GM12878 (cell line): ENCODE data around the gene CAPN7. TPM values are rescaled to one million over a fixed set of nuclear protein-coding genes. Genes with fewer than 3 reads are reported as not detected.

Experiments
- ATAC-seq: fragments of 200-7000 bp; cut with Tn5 transposase; 3 replicates; pipeline ENCODE4 v1.9.1; 2020; ENCODE audit warnings: mild to moderate bottlenecking, moderate library complexity
- BruUV-seq: library from RNA; stranded (reverse); fragments of 400-500 nt; replicated peaks from 2 replicates; lab custom pipeline; 2021; lab: Mats Ljungman, UMichigan
- CTCF ChIA-PET: fragments of 300-600 bp; sonication (Branson Sonifier 250); formaldehyde crosslinking; extraction: SDS; loops from one replicate; lab custom pipeline; 2021; ENCODE audit warnings: inconsistent platforms; lab: Yijun Ruan, JAX
- POLR2A ChIA-PET: fragments of 350-600 bp; formaldehyde crosslinking; extraction: SDS; loops from one replicate; lab custom pipeline; 2021; ENCODE audit warnings: inconsistent platforms; lab: Charles Lee
- RAD21 ChIA-PET: fragments of 300-600 bp; sonication (Branson Sonifier 250); formaldehyde crosslinking; loops from one replicate; lab custom pipeline; 2023; ENCODE audit warnings: antibody characterized with exemption; ENCODE audit not compliant: unreplicated experiment; lab: Charles Lee
- SMC1A ChIA-PET: fragments of 300-600 bp; sonication (Branson Sonifier 250); formaldehyde crosslinking; loops from one replicate; lab custom pipeline; 2023; ENCODE audit not compliant: unreplicated experiment, uncharacterized antibody; lab: Charles Lee
- DNase-seq: peaks from one replicate; pipeline ENCODE4 v3.0.0-alpha.2; 2011; ENCODE audit warnings: low read depth, low spot score
- FAIRE-seq: peaks from 3 replicates; lab custom pipeline; 2011; peaks lifted over from hg19 to GRCh38; lab: Jason Lieb, UNC
- H2AFZ ChIP-seq: 2 replicates; pipeline ENCODE4 v1.6.0; 2011; ENCODE audit warnings: low read depth, low read length, control low read depth; ENCODE audit not compliant: control insufficient read depth
- H3K27ac ChIP-seq: 2 replicates; pipeline ENCODE4 v1.5.1; 2011; ENCODE audit warnings: control low read depth; ENCODE audit not compliant: control insufficient read depth, insufficient read depth
- H3K27me3 ChIP-seq, 2 experiments: replicated peaks in 1 of 2; 2 replicates each; pipeline versions ENCODE4 v1.6.0 to v1.6.1; 2011; ENCODE audit warnings: low read length in 1 of 2; ENCODE audit not compliant: control insufficient read depth in 2 of 2, insufficient read depth in 2 of 2
- H3K36me3 ChIP-seq, 2 experiments: 2 replicates each; pipeline ENCODE4 v1.5.1; 2011; ENCODE audit warnings: low read length in 1 of 2; ENCODE audit not compliant: control insufficient read depth in 2 of 2, insufficient read depth in 2 of 2
- H3K4me1 ChIP-seq: 2 replicates; pipeline ENCODE4 v1.6.1; 2011; ENCODE audit warnings: mild to moderate bottlenecking, low read length, moderate library complexity, mixed read lengths; ENCODE audit not compliant: control insufficient read depth, insufficient read depth
- H3K4me2 ChIP-seq: 2 replicates; pipeline ENCODE4 v1.6.0; 2011; ENCODE audit warnings: control low read depth; ENCODE audit not compliant: control insufficient read depth, insufficient read depth
- H3K4me3 ChIP-seq: fragments of 200-600 bp; sonication (generic); 2 replicates; pipeline ENCODE4 v1.5.1; 2016
- H3K79me2 ChIP-seq: 2 replicates; pipeline ENCODE4 v1.6.0; 2011; ENCODE audit warnings: low read length; ENCODE audit not compliant: control insufficient read depth, insufficient read depth
- H3K9ac ChIP-seq: 2 replicates; pipeline ENCODE4 v1.8.0; 2011; ENCODE audit warnings: low read length, control low read depth, mixed read lengths; ENCODE audit not compliant: control insufficient read depth, insufficient read depth
- H3K9me3 ChIP-seq: replicated peaks from 3 replicates; pipeline ENCODE4 v1.5.1; 2011; ENCODE audit warnings: mild to moderate bottlenecking, low read length; ENCODE audit not compliant: control insufficient read depth, insufficient read depth
- H4K20me1 ChIP-seq: 2 replicates; pipeline ENCODE4 v1.6.0; 2011; ENCODE audit not compliant: control insufficient read depth, insufficient read depth
- HDAC6 ChIP-seq: fragments of 200-600 bp; sonication (generic); IDR thresholded peaks from one replicate; pipeline ENCODE4 v1.8.0; 2017; ENCODE audit warnings: antibody characterized with exemption; ENCODE audit not compliant: unreplicated experiment
- IRF3 ChIP-seq: fragments of 450-650 bp; IDR thresholded peaks from 2 replicates; pipeline ENCODE4 v1.6.1; 2014; ENCODE audit warnings: mild to moderate bottlenecking
- NR2C1 ChIP-seq: fragments of 450-650 bp; IDR thresholded peaks from 2 replicates; pipeline ENCODE4 v1.6.1; 2017; ENCODE audit warnings: antibody characterized with exemption, mild to moderate bottlenecking, moderate library complexity
- RB1 ChIP-seq: fragments of 450-650 bp; formaldehyde crosslinking; IDR thresholded peaks from 2 replicates; pipeline ENCODE4 v1.6.1; 2017; ENCODE audit warnings: mild to moderate bottlenecking, borderline replicate concordance
- SMARCA5 ChIP-seq: fragments of 450-650 bp; IDR thresholded peaks from 2 replicates; pipeline ENCODE4 v1.6.1; 2017; ENCODE audit warnings: mild to moderate bottlenecking
- SUZ12 ChIP-seq: fragments of 200-600 bp; sonication (generic); IDR thresholded peaks from one replicate; pipeline ENCODE4 v1.6.1; 2018; ENCODE audit warnings: antibody characterized with exemption, mild to moderate bottlenecking; ENCODE audit not compliant: unreplicated experiment
- TAF1 ChIP-seq: IDR thresholded peaks from 2 replicates; pipeline ENCODE4 v1.6.1; 2011; ENCODE audit warnings: mild to moderate bottlenecking, low read depth, low read length, borderline replicate concordance
- ZNF622 ChIP-seq: fragments of 450-650 bp; IDR thresholded peaks from 2 replicates; pipeline ENCODE4 v1.6.1; 2017; ENCODE audit warnings: mild to moderate bottlenecking, inconsistent platforms
- ZZZ3 ChIP-seq: IDR thresholded peaks from 2 replicates; pipeline ENCODE4 v1.6.1; 2011; ENCODE audit warnings: low read depth; ENCODE audit not compliant: control insufficient read depth, insufficient read length
- WGBS: methylation state at CpG from one replicate; pipeline ENCODE4 v1.1.6; 2016; ENCODE audit warnings: low lambda C conversion rate; ENCODE audit not compliant: insufficient replicate concordance, insufficient coverage; ENCODE audit errors: missing lambda C conversion rate; 5-methylcytosine and 5-hydroxymethylcytosine counted together
- in situ Hi-C: fragments of 300-500 bp; cut with MboI; formaldehyde crosslinking; loops from 9 replicates; pipeline ENCODE4 v1.14.3; 2018; ENCODE audit warnings: mixed read lengths
- intact Hi-C: fragments of 100-400 bp; cut with micrococcal nuclease; formaldehyde crosslinking; loops from one replicate; pipeline ENCODE4 v1.14.2; 2022; ENCODE audit not compliant: unreplicated experiment
- polyA plus RNA-seq, 11 experiments: library from polyadenylated mRNA; depleted of rRNA in 4 of 11; unstranded in 6 of 11; stranded (reverse) in 5 of 11; fragments of >200 nt; fragmentation: Nextera tagmentation in 4 of 11; fragmentation: Illumina TruSeq in 1 of 11; extraction: Ambion mirVana in 4 of 11; extraction: Trizol in 1 of 11; gene quantifications; 1 replicate in 1 of 11; 2 replicates in 10 of 11; pipeline versions ENCODE4 v1.2.1 to v1.2.3, GENCODE V29; 2011 to 2016; ENCODE audit warnings: inconsistent platforms in 2 of 11, missing spikeins in 2 of 11, low read depth in 1 of 11
- total RNA-seq, 4 experiments: library from RNA; depleted of rRNA in 3 of 4; stranded (reverse); fragments of >200 nt in 3 of 4; fragmentation: Illumina TruSeq in 1 of 4; extraction: Trizol in 1 of 4; gene quantifications; 2 replicates each; pipeline versions ENCODE4 v1.2.1 to v1.2.3, GENCODE V29; 2013 to 2021

CAPN7 gene
- total and polyA plus RNA-seq, 10 of the 15 experiments (the other 5 are each of a cell fraction or from before 2014, with no cell fraction given) = 5.3 to 27.0 (median 18.2) TPM

GRCh38 chr3:15255215-15255614 is 49.2 kb downstream of the CAPN7 start:
- Histone ChIP-seq H3K27ac (no peak overlapping the region), H3K36me3 (peaks cover 33 to 39% of the 10 kb centered on the region in 2 experiments), H3K27me3 (no peaks in the 10 kb centered on the region), H3K4me1 (no peaks in the 10 kb centered on the region), H3K9me3 (no peaks in the 10 kb centered on the region), H2AFZ (no peak overlapping the region), H3K9ac (no peak overlapping the region), H3K79me2 (no peaks in the 10 kb centered on the region), H3K4me2 (no peak overlapping the region), H4K20me1 (no peaks in the 10 kb centered on the region), H3K4me3 (no peak overlapping the region)
- RAD21 ChIA-PET = no interaction called here
- no peak for DNase-seq
- intact Hi-C loops = no loop called here
- CTCF ChIA-PET = interaction anchor here (1.1 to 3.5 kb wide), 3 partner anchors 12 to 150 kb away, joined by 3 to 31 read pairs (median 5); no protein-coding TSS in a partner anchor
- no peak for TF ChIP-seq SMARCA5
- TF ChIP-seq RB1 = no peak
- TF ChIP-seq HDAC6 = no peak
- TF ChIP-seq SUZ12 = no peak
- no peak for TF ChIP-seq ZNF622
- TF ChIP-seq TAF1 = no peak
- no peak for TF ChIP-seq ZZZ3
- no peak for TF ChIP-seq NR2C1
- TF ChIP-seq IRF3 = no peak
- no TSS peak for BruUV-seq
- ATAC-seq = no peak
- in situ Hi-C loops = no loop called here
- SMC1A ChIA-PET = interaction anchor here (0.9 to 1.0 kb wide), 2 partner anchors 9 to 33 kb away, joined by 4 to 5 read pairs; no protein-coding TSS in a partner anchor
- no peak for FAIRE-seq
- POLR2A ChIA-PET = interaction anchor here (1.0 kb wide), 1 partner anchor 74 kb away, joined by 3 read pairs; no protein-coding TSS in a partner anchor
- 62% methylated on average over 2 of the region's 2 CpGs for WGBS
